GM21423 (cell line): ENCODE results near the gene NOX3.

Experiments
- ATAC-seq: cut with Tn5 transposase; IDR thresholded peaks from one replicate; pipeline ENCODE4 v1.9.1; 2021; ENCODE audit warnings: mild to moderate bottlenecking, moderate library complexity; ENCODE audit not compliant: unreplicated experiment

Gene NOX3

GRCh38 chr6:155436981-155437749 is 18.5 kb downstream of the NOX3 start:
- ATAC-seq, result no peak

GRCh38 chr6:155434829-155435423 is 20.7 kb downstream of the NOX3 start:
- ATAC-seq, result no peak

GRCh38 chr6:155434096-155434495 is 21.5 kb downstream of the NOX3 start:
- no peak for ATAC-seq

GRCh38 chr6:155432293-155432692 is 23.3 kb downstream of the NOX3 start:
- no peak for ATAC-seq

GRCh38 chr6:155429321-155429893 is 26.2 kb downstream of the NOX3 start:
- ATAC-seq, result no peak

- no peak for ATAC-seq
Observed at GRCh38 chr6:155426408-155426945, 29.2 kb downstream of the NOX3 start.

GRCh38 chr6:155424181-155424580 is 31.5 kb downstream of the NOX3 start:
- no peak for ATAC-seq

- ATAC-seq, result no peak
Observed at GRCh38 chr6:155422635-155423034, 33.0 kb downstream of the NOX3 start.

- ATAC-seq, result no peak
Observed at GRCh38 chr6:155420492-155420891, 35.1 kb downstream of the NOX3 start.

GRCh38 chr6:155419161-155419560 is 36.5 kb downstream of the NOX3 start:
- ATAC-seq, result no peak

- ATAC-seq, result peak; percentile 82
Observed at GRCh38 chr6:155418017-155418761, 37.5 kb downstream of the NOX3 start.

- ATAC-seq, result no peak
Observed at GRCh38 chr6:155417454-155417853, 38.2 kb downstream of the NOX3 start.

GRCh38 chr6:155415953-155416352 is 39.7 kb downstream of the NOX3 start:
- no peak for ATAC-seq

- ATAC-seq, result no peak
Observed at GRCh38 chr6:155414049-155414448, 41.6 kb downstream of the NOX3 start.

- ATAC-seq, result no peak
Observed at GRCh38 chr6:155412335-155412734, 43.3 kb downstream of the NOX3 start.

- ATAC-seq, result no peak
Observed at GRCh38 chr6:155411154-155412052, 44.2 kb downstream of the NOX3 start.

GRCh38 chr6:155409391-155409790 is 46.2 kb downstream of the NOX3 start:
- ATAC-seq, result no peak

GRCh38 chr6:155408981-155409380 is 46.7 kb downstream of the NOX3 start:
- ATAC-seq, result no peak

GRCh38 chr6:155408231-155408630 is 47.4 kb downstream of the NOX3 start:
- ATAC-seq, result no peak

- ATAC-seq, result no peak
Observed at GRCh38 chr6:155406801-155407200, 48.8 kb downstream of the NOX3 start.
